ENCODE measurements around the gene UPF3B.
A peak's percentile ranks its signal among the peaks of the same experiment; 100 is the strongest.
"Not testable (repeated sequence)": the region's sequence is repeated elsewhere in the genome, so short reads cannot be mapped to it uniquely, and the experiment has no call there.

UPF3B gene, protein sequence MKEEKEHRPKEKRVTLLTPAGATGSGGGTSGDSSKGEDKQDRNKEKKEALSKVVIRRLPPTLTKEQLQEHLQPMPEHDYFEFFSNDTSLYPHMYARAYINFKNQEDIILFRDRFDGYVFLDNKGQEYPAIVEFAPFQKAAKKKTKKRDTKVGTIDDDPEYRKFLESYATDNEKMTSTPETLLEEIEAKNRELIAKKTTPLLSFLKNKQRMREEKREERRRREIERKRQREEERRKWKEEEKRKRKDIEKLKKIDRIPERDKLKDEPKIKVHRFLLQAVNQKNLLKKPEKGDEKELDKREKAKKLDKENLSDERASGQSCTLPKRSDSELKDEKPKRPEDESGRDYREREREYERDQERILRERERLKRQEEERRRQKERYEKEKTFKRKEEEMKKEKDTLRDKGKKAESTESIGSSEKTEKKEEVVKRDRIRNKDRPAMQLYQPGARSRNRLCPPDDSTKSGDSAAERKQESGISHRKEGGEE

DNA sequence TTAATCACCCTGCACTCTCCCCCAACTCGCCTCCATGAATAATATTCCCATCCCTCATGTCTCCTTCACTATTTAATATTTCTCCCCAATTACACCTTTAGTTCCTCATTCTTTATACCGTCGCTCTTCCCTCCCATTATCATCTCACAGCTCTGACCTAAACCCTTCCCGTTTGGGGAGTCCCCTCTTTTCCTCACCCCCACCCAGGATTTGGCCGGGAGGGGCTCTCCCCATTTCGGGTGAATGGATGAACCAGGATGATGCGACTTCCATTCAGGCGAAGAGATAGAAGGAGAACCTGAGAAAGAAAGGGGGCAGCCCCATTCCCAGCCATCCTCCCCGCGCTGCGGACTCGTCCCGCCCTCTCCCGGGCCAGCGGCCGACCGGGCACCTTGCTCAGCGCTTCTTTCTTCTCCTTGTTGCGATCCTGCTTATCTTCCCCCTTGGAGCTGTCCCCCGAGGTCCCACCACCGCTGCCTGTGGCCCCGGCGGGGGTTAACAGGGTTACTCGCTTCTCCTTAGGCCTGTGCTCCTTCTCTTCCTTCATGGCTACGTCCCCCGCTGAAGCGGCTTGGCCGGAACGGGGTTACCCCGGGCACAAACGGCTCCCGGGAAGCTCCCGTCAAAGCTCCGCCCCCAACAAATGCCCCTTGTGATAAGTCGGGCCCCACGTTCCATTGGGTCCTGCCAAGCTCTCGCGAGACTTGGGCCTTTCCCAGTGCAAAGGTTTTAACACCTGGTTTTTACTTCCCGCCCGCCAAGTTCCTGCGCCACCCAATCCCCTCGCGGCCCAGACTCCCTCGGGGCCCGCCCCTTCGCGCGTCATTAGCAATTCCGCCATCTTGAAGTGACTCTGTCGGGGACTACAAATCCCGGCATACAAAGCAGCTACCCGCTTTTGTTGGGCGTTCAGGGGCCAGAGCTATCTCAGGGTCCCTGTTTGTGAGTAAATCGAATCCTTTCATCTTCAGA lies at the start of gene UPF3B:
Gene UPF3B (minus strand): TSS at position 582 of the 972 bp plus-strand sequence. CDS start 35 bp downstream, at position 547.
- peak; percentile 97 for DNase-seq

DNA sequence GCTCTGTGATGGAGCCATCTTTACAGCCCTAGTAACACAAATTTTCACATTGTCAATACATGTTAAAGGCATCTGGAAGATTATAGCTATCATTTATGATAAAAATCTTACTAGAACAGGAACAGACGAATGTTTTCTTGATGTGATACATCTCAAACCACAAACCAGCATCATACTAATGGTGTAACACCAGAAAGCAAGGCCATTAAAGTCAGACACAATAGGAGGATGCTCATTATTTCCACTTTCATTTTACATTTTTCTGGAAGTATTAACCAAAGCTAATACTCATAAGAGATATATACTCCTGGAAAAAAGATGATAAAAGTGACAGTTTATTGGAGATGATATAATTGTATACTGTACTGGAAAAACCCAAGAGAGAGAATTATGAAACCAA lies 48.2 kb upstream of the UPF3B start:
- DNase-seq = no peak

DNA sequence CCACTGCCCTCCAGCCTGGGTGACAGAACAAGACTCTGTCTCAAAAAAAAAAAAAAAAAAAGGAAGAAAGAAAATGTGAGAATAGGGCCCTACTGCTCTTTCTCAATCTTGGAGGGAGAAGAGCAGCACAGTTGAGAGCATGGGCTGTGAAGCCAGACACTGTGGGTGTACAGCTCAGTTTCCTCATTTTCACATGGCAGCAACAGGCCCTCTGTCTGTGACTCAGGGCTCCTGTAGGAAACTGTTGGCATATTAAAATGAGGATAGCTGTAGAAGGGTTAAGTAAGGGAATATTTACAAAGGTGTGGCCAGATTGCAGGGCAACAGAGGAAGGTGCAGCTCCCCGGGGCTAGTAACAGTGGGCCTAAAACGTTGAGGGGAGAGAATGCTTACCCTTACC lies 46.4 kb upstream of the UPF3B start:
- DNase-seq = no peak

DNA sequence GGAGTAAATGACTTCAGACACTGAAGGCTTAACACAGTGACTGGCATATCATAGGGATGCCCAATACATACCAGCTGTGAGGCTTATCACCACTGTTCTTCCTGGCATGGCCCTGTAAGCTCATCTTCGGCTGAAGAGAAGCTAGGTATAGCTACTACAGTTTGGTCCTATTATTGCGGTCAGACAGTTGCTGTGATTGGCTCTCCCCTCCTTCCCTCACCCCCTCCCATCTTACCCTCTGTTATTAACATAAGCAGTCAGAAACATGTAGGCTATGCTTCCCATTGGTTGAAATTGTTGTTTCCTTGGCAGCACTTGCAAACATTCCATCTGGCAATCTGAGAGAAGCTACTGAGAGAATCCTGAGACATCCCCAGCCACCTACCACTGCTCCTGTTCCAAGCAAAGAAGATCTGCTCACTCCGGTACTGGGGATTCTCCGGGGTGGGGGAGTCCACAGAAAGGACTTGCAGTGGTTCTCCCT lies 43.1 kb upstream of the UPF3B start, which contains the start of gene AKAP14:
Gene AKAP14 (plus strand): TSS at position 51 of the 484 bp plus-strand sequence. CDS start 7,331 bp downstream, outside the sequence.
- DNase-seq = no peak

DNA sequence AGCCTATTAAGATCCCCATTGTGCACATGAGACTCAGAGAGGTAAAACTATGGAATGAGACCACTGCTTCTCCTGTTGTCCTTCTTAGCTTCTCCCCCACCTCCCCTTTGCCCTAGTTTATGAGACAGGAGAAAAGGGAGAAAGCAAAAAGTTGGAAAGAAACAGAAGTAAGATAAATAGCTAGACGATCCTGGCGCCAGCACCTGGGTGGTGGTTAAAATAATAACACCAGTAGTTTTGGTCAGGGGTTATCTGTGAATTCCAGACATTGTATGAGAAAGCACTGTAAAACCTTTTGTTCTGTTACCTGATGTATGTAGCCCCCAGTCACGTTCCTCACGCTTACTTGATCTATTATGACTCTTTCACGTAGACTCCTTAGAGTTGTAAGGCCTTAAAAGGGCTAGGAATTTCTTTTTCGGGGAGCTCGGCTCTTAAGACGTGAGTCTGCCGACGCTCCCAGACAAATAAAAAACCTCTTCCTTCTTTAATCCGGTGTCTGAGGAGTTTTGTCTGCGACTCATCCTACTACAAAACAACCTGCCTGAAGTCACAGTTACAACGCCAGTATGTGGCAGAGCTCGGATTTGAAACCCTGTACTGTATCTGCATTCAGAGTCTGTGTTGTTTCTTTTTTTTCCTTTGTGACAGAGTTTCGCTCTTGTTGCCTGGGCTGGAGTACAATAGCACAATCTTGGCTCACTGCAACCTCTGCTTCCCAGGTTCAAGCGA lies 39.4 kb upstream of the UPF3B start:
- not testable (repeated sequence) for DNase-seq

DNA sequence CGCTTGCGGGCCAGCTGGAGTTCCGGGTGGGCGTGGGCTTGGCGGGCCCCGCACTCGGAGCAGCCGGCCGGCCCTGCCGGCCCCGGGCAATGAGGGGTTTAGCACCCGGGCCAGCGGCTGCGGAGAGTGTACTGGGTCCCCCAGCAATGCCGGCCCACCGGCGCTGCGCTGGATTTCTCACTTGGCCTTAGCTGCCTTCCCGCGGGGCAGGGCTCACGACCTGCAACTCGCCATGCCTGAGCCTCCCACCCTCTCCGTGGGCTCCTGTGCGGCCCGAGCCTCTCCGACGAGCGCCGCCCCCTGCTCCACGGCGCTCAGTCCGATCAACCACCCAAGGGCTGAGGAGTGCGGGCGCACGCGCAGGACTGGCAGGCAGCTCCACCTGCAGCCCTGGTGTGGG lies 37.9 kb upstream of the UPF3B start:
- not testable (repeated sequence) for DNase-seq

DNA sequence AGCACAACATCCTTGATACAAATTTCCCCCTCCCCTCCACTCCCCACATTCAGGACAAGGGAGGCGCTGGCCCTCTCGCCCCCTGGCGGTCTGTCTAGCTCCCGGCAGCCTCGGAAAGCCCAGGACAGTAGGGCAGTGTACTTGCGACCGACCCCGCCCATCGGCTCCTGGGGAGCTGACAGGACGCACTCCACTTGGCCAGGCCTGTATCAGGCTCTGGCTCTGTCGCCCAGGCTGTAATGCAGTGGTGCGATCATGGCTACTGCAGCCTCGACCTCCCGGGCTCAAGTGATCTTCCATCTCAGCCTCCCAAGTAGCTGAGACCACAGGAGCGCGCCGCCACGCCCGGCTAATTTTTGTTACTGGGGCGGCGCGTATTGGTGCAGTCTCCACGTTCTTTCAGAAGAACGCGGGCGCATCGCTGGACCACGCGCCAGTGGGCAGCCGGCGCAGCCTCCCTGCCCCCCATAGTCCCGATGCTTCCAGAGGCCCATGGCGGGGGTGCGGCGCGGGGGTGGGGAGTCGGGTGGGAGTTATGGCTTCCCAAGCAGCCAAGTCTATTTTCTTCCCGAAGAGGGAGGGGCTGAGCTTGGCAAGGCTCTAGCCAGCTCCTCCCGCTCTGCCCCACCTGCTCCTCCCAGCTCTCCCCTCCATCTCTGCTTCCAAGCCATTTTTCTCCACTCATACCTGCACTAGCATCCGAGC lies 35.1 kb upstream of the UPF3B start:
- peak; percentile 76 for DNase-seq

DNA sequence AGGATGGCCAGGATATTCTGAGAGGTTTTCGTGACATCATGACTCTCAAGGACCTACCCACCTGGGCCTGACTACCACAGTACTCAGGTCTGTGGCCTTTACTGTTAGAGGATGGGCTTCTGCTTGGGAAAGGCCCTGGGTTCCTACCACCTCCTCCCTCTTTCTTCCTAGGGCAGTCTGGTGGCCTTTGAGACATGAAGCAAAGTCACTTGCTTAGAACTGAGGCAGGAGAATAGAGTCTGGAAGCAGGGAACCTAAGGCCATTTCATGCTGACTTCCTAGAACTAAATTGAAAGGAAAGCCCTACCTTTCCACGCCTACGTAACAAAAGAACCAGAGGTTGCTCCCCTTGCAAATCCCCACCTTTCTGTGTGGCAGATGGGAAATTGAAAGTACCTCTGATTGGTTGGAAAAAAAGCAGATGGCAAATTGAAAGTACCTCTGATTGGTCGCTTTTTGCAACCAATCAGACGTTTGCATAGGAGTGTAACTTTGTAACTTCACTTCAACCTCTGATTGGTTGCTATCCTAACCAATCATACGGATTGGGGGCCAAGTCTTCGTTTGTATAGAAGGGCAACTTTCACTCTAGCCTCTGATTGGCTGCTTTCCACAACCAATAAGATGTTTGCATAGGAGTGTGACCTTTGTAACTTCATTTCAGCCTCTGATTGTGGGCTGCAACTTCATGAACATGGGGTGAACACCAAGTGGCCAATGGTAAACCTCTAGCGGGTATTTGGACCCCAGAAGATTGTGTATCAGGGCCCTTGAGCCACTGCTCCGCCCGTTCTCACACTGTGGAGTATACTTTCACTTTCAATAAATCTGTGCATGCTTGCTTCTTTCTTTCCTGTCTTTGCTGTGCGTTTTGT lies 33.0 kb upstream of the UPF3B start:
- peak; percentile 58 for DNase-seq

DNA sequence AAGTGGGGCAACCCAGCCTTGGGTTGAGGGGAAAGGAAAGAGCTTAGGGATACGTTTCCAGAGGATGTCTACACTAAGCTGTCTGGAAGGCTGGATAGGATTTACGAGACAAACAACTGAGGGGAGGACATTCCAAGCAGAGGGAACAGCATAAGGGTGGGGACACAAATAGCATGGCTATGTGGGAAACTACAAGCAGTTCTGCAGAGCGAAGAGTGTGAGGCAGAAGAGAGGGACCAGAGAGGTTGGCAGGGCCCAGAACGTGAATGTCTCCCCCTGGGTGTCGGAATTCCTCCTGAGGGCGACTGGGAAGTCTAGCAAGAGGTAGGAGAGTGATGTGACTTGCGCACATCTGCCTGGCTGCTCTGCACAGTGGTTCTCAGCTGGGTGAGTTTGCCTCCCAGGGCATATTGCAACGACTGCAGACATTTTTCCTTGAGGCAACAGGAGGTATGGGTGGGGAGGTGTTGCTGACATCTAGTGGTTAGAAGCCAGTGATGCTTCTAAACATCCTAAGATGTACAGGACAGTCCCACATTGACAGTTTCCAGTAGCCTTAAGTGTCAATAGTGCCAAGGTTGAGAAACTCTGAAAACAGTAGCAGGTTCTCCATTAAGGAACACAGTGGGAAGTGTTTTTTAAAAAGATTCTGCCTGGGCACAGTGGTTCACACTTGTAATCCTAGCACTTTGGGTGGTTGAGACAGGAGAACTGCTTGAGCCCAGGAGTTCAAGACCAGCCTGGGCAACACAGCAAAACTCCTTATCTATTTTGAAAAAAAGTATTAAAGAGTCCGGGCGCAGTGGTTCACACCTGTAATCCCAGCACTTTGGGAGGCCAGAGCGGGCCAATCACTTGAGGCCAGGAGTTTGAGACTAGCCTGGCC lies 28.0 kb upstream of the UPF3B start:
- DNase-seq = peak; percentile 67

DNA sequence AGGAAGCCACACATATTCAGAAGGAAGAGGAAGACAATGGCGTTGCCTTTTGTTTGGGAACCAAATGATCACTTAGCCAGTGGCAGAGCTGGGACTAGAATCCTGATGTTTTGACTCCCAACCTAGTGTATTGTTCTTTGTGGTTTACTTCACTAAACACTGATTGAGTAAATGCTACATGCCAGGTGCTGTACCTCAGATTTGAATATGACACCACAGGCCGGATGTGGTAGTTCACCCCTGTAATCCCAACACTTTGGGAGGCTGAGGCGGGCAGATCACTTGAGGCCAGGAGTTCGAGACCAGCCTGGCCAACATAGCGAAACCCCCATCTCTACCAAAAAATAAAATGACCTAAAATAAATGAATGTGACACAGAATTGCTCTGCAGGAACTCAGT lies 27.3 kb upstream of the UPF3B start:
- peak; percentile 34 for DNase-seq

DNA sequence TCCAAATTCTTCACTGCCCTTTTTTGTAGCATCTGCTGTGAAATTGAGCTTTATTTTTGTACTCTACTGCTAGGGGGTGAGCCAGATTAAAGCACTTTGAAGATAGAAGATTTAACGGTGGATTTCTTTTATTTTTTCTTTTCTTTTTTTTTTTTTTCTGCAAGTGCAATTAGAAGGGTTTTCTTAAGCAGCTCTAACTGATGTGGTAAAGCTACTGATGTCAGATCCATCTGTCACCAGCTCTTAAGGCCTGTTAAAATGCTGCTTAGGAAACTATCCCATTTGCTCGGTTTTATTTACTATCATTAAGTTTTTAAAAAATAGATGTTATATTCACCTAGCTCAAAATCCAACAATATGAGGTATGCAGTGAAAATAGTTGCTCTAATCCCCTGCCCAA lies 26.0 kb upstream of the UPF3B start:
- DNase-seq = no peak

DNA sequence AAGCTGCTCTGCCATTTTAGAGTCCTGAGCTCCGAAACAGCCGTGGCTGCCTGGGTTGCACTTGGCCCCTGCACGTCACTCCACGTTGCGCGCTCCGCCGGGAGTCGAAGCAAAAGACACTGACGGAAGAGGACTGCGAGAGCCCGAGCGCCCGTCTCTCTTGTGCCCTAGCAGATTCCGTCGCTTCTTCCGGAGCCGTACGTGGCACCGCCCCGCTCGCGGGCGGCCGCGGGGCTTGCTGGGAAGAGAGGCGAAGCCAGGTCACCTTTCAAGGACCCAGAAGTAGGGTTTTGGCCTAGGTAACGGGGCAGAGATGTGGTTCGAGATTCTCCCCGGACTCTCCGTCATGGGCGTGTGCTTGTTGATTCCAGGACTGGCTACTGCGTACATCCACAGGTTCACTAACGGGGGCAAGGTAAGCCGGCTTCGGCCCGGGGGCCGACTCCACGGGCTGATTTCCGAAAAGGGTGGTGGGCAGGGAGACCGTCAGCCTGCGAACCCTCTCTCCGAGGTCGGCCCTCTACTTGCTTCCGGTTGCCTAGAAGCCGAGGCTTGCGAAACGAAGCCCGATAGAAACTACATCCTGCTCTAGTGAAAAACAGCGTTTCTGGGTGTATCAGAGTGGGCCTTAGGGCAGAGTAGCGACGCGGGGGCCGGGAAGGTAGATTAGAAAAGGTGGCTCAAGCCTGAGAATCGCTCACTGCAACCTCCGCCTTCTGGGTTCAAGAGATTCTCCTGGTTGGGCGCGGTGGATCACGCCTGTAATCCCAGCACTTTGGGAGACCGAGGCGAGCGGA lies 19.0 kb upstream of the UPF3B start, which contains the start of the genes NDUFA1 and RNF113A:
Gene NDUFA1 (plus strand): TSS at position 234 of the 797 bp plus-strand sequence. CDS start 80 bp downstream, at position 314.
Gene RNF113A (minus strand): TSS at position 135 of the 797 bp plus-strand sequence. CDS start 120 bp downstream, at position 15.
- peak; percentile 93 for DNase-seq

DNA sequence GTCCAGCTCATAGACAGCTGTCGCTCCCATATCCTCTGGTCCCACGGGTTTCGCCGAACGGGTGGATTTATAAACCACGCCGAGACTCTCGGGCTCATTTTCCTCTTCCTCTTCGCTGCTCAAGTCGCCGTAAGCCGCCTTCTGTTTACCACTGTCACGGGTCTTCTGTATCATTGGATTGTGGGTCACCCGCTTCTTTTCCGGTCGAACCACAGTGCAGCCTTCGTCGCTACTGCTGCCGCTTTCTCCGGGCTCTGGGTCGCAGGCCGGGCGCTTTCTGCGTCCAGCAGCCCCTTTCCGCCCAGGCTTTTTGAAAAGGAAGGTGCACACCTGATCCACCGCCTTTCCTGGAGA lies 18.5 kb upstream of the UPF3B start:
- no peak for DNase-seq

DNA sequence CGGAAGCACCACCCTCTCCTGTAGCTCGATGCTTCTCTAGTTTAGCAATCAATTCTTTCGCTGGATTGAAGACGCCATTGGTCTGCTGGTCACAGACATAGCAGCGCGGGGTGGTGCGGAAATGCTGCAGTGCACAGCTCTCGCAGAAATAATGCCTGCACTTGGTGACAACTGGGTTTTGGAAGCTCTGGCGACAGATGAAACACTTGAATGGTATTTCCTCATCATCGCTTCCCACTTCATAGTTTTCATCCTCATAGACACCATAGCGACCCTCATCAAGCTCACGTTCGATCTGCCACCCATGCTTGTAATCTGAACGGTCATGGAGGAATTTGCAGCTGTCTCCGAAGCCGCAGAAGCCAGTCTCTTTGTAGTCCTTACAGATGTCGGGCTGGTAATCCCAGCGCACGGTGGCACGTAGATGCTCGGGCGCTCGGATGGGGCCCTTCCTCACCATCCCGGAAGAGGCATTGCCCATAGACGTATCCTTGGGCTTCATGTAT lies 17.9 kb upstream of the UPF3B start:
- peak; percentile 48 for DNase-seq

DNA sequence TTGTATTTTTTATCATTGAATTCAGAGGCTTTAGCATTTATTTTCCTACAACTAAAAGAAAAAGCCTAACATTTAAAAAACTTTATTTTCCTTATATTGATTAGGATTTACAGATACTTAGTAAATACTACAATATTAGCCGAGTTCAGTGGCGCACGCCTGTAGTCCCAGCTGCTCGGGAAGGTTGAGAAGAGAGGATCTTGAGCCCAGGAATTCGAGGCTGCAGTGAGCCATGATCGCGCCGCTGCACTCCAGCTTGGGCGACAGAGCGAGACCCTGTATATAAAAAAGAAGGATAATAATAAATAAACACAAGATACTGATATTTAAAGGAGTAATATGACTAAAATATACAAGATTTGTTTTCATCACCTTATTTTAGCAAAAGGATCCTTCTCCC lies 681 bp upstream of the UPF3B start:
- no peak for DNase-seq

DNA sequence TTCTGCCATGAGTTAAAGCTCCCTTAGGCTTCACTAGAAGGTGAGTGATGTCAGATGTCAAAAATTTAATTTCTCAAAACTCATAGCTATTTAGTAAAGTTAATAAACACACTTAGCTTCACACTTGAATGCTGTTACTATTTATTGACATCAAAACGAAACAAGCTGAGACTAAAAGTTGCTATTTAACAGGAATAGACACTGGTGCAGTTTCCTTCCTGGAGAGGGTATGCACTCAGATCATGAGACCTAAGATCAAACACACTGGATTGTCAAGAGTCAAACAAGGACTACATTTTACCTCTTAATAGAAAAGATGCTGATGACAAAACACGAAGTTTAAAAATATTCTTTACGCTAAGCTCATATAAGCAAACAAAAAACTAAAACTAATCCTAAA lies 18.9 kb downstream of the UPF3B start:
- no peak for DNase-seq

DNA sequence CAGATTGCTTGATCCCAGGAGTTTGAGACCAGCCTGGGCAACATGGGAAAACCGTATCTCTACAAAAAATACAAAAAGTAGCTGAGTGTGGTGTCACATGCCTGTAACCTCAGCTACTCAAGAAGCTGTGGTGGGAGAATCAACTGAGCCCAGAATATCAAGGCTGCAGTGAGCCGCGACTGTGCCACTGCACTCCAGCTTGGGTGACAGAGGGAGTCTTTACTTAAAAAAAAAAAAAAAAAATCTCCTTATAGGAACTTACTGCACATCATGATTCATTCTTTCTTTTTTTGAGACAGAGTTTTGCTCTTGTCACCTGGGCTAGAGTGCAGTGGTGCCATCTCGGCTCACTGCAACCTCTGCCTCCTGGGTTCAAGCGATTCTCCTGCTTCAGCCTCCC lies 24.3 kb downstream of the UPF3B start:
- DNase-seq = no peak

DNA sequence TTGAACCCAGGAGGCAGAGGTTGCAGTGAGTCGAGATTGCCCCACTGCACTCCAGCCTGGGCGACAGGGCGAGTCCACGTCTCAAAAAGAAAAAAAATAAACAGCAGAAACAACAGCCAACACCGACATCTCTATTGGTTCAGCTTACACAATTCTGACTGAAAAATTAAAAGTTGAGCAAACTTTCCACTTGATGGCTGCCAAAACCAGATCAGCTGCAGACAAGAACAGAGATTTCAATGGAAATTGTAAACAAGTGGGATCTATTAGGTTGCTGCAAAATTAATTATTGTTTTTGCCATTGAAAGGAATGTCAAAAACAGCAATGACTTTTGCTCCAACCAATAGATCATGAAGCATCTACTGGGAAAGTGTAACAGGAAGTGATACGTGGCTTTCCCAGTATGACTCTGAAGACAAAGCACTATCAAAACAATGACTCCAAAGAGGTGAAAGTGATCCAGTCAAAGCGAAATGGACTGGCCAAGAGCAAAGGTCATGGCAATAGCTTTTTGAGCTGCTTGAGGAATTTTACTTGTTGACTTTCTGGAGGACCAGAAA lies 26.3 kb downstream of the UPF3B start:
- peak; percentile 70 for DNase-seq
